GOT3 (cell line): ENCODE data around the gene MXRA5.
A peak's percentile ranks its signal among the peaks of the same experiment; 100 is the strongest.
"Not testable (repeated sequence)": the region's sequence is repeated elsewhere in the genome, so short reads cannot be mapped to it uniquely, and the experiment has no call there.

Experiments used
- DNase-seq: peaks from one replicate; lab custom pipeline; 2025; ENCODE audit warnings: mixed read lengths; lab: John Stamatoyannopoulos, UW

The MXRA5 gene

GRCh38 chrX:3346501-3347259 lies at the start of gene MXRA5:
Gene MXRA5, minus strand, starts transcription at chrX:3346652. Its CDS starts 2,819 bp downstream, at chrX:3343833.
- DNase-seq = no peak

GRCh38 chrX:3393581-3394111 lies 47.2 kb upstream of the MXRA5 start:
- DNase-seq = no peak

- no peak for DNase-seq
These were observed 46.7 kb upstream of the MXRA5 start for GRCh38 chrX:3393178-3393577.

DNA sequence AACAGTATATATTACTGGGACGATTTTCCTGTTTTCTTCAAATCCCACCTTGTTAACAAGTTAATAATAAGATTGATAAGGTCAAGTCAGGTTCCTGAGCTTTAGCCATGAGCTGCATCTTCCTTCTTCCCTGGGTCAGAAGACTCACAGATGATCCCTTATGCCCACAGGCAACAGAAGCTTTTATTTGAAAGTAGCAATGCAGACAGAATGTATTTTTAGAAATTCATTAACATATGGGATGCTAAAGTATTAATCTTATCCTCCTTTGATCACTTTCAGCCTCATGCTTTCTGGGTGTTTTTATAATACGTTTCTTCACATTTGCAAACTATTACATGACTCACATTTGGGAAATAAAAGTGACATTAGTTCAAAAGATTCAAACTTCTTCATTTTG lies 42.0 kb upstream of the MXRA5 start:
- DNase-seq = no peak

GRCh38 chrX:3384327-3384726 lies 37.9 kb upstream of the MXRA5 start:
- no peak for DNase-seq

DNA sequence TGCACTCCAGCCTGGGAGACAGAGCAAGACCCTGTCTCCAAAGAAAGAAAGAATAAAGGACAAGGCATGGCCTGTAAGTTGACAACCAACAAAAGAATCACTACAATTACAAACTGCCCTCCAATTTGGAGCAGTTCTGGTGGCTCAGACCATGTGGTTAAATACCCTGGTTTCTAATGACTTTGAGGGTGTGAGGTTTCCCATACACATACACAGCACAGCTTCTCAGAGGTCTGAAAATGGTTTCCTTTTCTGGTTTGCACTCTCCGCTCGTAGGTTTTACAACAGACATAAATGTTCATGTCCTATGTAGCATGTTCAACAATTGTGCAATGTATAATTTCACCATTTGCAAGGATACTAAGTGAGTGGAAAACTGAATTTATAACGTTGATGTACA lies 34.2 kb upstream of the MXRA5 start:
- DNase-seq = no peak

GRCh38 chrX:3379111-3379510 lies 32.7 kb upstream of the MXRA5 start:
- no peak for DNase-seq

DNA sequence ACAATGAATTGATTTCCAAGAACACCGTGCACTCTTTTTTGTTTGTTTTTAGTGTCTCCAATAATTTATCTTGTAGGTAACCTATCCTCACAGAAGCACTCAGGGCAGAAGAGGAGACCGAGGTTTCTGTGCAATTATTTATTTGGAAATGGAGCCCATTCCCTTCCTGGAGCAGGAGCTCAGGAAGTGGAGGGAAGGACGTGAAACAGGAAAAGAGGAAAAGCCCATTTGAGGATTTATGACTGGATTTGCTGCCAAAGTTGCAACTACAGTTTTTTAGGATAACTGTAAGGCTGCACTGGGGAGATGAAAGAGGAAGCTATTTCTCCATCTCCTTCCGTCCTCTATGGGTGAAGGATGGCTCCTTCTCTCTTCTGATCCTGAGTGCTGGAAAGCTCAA lies 31.7 kb upstream of the MXRA5 start:
- no peak for DNase-seq

DNA sequence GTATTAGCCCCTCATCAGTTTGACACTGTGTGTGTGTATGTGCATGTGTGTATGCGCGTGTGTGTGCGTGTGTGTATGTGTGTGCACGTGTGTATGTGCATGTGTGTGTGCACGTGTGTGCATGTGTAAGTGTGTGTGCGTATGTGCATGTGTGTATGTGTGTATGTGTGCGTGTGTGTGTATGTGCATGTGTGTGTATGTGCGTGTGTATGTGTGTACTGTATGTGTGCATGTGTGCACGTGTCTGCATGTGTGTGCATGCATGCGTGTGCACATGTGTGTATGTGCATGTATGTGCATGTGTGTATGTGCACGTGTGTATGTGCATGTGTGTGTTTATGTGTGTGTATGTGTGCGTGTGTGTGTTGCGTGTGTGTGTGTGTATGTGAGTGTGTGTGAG lies 31.1 kb upstream of the MXRA5 start:
- no peak for DNase-seq

GRCh38 chrX:3375878-3376508 lies 29.5 kb upstream of the MXRA5 start:
- DNase-seq = not testable (repeated sequence)

DNA sequence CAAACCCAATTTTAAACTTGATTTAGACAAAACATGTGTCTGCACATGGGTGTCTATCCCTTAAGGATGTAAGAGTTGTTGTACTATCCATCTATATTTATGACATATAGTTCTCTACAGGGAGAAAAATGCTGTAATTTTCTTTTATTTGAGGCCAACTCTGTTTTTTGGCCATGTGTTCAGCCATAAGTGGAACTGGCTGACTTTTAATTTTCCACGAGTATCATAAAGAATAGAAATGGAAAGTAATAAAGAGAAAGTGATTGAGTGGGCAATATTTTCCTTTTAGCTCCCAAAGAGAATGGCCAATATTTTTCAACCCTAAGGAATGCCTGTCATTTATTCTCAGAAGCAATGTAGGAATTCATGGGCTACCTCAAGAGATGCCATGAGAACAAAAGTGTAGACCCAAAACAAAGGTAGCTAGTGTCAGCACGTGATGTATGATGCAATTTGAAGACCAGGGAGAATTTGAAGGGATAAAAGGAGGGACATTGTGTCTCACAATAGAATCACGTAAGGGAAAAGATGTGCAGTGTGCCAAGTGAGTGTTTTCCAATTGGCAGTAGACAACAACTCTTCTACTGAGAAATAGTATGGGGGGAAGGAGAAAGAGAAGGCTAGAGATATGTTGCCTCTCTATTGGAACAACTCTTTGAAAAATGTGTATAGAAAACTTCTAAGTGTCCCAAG lies 27.8 kb upstream of the MXRA5 start:
- DNase-seq = no peak

DNA sequence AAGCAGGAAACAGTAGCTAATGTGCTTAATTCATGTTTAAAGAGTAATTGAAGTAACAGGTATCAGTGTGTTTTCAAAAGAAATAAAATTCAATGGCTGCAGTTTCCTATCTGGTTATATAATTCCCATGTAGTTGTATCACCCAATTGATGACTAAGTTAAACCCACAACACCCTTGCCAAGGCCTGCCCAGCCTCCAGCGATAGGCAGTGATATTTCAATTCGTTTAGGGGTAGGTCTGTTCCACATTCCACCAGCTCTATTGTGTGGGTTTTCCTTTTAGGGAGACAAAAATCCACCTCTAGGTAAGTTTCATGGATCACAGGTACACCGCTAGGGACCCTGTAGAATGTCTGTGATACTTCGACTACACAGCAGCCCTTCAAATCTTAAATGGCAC lies 24.7 kb upstream of the MXRA5 start:
- DNase-seq = no peak

- no peak for DNase-seq
These were observed 24.2 kb upstream of the MXRA5 start for GRCh38 chrX:3370656-3371055.

DNA sequence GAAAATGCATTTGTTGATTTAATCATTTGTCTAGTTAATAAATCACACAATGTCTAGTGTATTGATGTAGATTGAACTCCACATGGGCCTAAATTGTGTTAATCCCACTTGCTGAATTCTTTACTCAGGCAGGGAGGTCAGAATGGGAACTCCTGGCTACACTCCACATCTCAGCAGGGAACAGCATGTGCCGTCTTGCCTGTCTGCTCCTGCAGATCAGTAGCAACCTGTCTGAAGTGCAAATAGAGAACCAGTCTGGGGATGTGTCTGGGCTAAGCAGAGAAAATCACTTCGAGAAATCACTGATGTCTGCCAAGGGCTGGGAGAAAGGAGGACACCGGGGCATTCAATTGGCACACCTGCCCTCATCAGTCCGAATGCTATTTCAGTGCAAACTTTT lies 16.5 kb upstream of the MXRA5 start:
- DNase-seq = no peak

DNA sequence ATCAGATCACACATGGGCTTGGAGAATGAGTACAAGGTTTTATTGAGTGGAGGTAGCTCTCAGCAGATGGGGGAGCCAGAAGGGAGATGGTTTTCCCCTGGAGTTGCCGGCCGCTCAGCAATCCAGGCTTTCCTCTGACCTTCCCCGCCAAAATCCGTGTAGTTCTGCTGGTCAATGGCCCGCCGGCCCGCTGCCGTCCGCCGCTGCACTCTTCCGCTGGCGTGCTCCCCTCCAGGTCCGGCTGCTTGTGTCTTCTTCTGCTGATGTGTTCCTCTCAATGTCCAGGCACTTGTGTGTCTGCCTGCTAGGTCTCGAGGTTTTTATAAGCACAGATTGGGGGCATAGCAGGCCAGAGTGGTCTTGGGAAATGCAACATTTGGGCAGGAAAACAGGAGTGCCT lies 14.4 kb upstream of the MXRA5 start:
- no peak for DNase-seq

DNA sequence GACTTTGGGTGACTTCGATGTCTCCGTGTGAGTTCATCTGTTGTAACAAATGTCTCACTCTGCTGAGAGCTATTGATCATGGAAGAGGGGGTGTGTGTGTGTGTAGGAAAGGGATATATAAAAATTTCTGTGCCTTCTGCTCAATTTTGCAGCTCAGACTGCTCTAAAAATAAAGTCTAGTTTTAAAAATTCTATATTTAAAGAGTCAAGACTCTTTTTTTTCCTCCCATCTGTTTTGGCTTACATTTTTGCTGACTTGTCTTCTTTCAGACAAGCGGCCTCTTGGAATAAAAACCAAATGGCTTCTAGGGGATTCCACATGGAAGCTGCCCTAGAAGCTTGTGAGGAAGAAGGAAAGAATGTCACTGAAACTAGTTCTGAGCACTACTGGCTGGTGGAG lies 6.3 kb upstream of the MXRA5 start:
- DNase-seq = not testable (repeated sequence)

GRCh38 chrX:3351276-3351675 lies 4.8 kb upstream of the MXRA5 start:
- no peak for DNase-seq

- DNase-seq = no peak
These were observed 1.7 kb upstream of the MXRA5 start for GRCh38 chrX:3348191-3348590.

GRCh38 chrX:3345281-3346191 lies 916 bp downstream of the MXRA5 start:
- DNase-seq = peak; percentile 46

- not testable (repeated sequence) for DNase-seq
These were observed 2.9 kb downstream of the MXRA5 start for GRCh38 chrX:3343569-3343968.

DNA sequence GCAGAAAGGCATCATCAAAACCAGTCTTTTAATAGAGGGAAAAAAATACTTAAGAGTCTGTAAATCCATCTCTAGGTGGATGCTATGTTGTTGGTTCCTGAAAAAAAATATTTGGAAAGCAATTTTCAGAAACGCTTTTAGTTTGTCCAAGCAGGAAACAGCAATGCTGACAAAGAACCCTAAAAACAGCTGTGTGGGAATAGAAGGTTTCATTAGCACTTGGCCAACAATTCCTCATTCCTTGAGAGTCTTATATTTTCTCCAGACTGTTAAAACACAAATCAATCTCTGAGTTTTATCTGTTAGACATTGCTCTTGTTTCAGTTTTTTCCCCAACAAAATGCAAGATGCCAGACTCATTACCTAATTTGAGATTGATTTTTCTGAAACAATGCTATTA lies 6.4 kb downstream of the MXRA5 start:
- DNase-seq = no peak

DNA sequence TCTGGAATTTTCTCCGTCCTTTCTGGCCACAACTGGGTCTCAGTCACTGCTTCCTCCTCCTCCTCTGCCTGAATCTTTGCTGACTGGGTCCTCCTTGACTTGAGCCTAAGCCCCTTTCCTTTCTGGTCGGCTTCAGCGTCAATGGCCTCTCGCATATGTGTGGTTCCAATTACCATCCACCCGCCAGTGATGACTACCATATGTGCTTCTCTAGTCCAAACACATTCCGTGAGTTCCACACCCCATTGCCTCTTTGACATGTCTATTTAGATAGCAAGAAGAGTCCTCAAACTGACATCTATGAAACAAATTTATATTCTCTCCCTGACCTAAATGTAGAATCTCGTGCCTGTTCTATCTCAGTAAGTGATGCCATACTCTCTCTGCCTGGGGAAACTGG lies 19.8 kb downstream of the MXRA5 start:
- no peak for DNase-seq
